Cardiac muscle cell (in vitro differentiated cells and primary cell): ENCODE measurements around the gene XPNPEP1. TPM values are rescaled to one million over a fixed set of nuclear protein-coding genes. Genes with fewer than 3 reads are reported as not detected.

Experiments
- DNase-seq, 2 donors: peaks; one replicate each; pipeline versions ENCODE4 v3.0.0 to v3.0.0-alpha.2; 2010 to 2017; ENCODE audit warnings: low read depth in 1 of 2, low spot score in 1 of 2
- H3K27ac ChIP-seq: fragments of 200-600 bp; sonication (generic); 2 replicates; pipeline ENCODE4 v1.5.1; 2016
- H3K27me3 ChIP-seq: fragments of 200-600 bp; sonication (generic); 2 replicates; pipeline ENCODE4 v1.6.0; 2016; ENCODE audit warnings: control low read depth
- H3K36me3 ChIP-seq: fragments of 200-600 bp; sonication (generic); 2 replicates; pipeline ENCODE4 v1.5.1; 2016; ENCODE audit warnings: control low read depth
- H3K4me1 ChIP-seq: fragments of 200-600 bp; sonication (generic); 2 replicates; pipeline ENCODE4 v1.8.1; 2017; ENCODE audit warnings: low read depth, mild to moderate bottlenecking, mixed run types
- H3K4me3 ChIP-seq: fragments of 200-600 bp; sonication (generic); 2 replicates; pipeline ENCODE4 v1.5.1; 2016; ENCODE audit warnings: mild to moderate bottlenecking
- H3K9me3 ChIP-seq: fragments of 200-600 bp; sonication (generic); 2 replicates; pipeline ENCODE4 v1.5.1; 2017; ENCODE audit warnings: low read depth, mild to moderate bottlenecking, control low read depth
- CTCF ChIP-seq: IDR thresholded peaks from 2 replicates; pipeline ENCODE4 v1.5.1; 2012; ENCODE audit warnings: low read depth, mild to moderate bottlenecking, low read length
- polyA plus RNA-seq: library from polyadenylated mRNA; unstranded; fragments of >200 nt; fragmentation: Nextera tagmentation; extraction: Ambion mirVana; gene quantifications from 2 replicates; pipeline ENCODE4 v1.2.1, GENCODE V29; 2016
- total RNA-seq: library from RNA; depleted of rRNA; stranded (reverse); fragments of >200 nt; gene quantifications from 2 replicates; pipeline ENCODE4 v1.2.3, GENCODE V29; 2016

XPNPEP1 gene
- total and polyA plus RNA-seq, 2 experiments from 2014 or later: 68.1 to 114 TPM

GRCh38 chr10:109932968-109933367, 9.7 kb upstream of the XPNPEP1 start:
- H3K36me3 ChIP-seq: no peaks in the 10 kb centered on the region
- no peaks in the 10 kb centered on the region for H3K9me3 ChIP-seq
- no peaks in the 10 kb centered on the region for H3K27me3 ChIP-seq
- H3K27ac ChIP-seq: no peak overlapping the region
- no peak for DNase-seq
- no peak for TF ChIP-seq CTCF
- H3K4me3 ChIP-seq: no peak overlapping the region
- H3K4me1 ChIP-seq: no peaks in the 10 kb centered on the region

- TF ChIP-seq CTCF: no peak
- H3K4me1 ChIP-seq: no peaks in the 10 kb centered on the region
- no peaks in the 10 kb centered on the region for H3K27me3 ChIP-seq
- DNase-seq: no peak
- no peak overlapping the region for H3K27ac ChIP-seq
- no peak overlapping the region for H3K4me3 ChIP-seq
- H3K9me3 ChIP-seq: no peaks in the 10 kb centered on the region
- no peaks in the 10 kb centered on the region for H3K36me3 ChIP-seq
Observed at GRCh38 chr10:109932391-109932790, 9.1 kb upstream of the XPNPEP1 start.

- no peaks in the 10 kb centered on the region for H3K27me3 ChIP-seq
- no peaks in the 10 kb centered on the region for H3K36me3 ChIP-seq
- no peaks in the 10 kb centered on the region for H3K9me3 ChIP-seq
- H3K27ac ChIP-seq: no peak overlapping the region
- peak in 1 of 2 donors; percentile 69 for DNase-seq
- no peak overlapping the region for H3K4me3 ChIP-seq
- H3K4me1 ChIP-seq: no peaks in the 10 kb centered on the region
- TF ChIP-seq CTCF: no peak
Observed at GRCh38 chr10:109931163-109931562, 7.9 kb upstream of the XPNPEP1 start.

- TF ChIP-seq CTCF: no peak
- Histone ChIP-seq H3K4me1 (no peaks in the 10 kb centered on the region), H3K4me3 (no peak overlapping the region), H3K36me3 (no peaks in the 10 kb centered on the region), H3K27me3 (no peaks in the 10 kb centered on the region), H3K27ac (no peak overlapping the region), H3K9me3 (no peaks in the 10 kb centered on the region)
- DNase-seq: peak in 1 of 2 donors; percentile 41
Observed at GRCh38 chr10:109929501-109930219, 6.3 kb upstream of the XPNPEP1 start.

GRCh38 chr10:109928475-109928891, 5.2 kb upstream of the XPNPEP1 start:
- Histone ChIP-seq H3K4me1 (no peaks in the 10 kb centered on the region), H3K36me3 (no peaks in the 10 kb centered on the region), H3K4me3 (no peak overlapping the region), H3K27me3 (no peaks in the 10 kb centered on the region), H3K27ac (no peak overlapping the region), H3K9me3 (no peaks in the 10 kb centered on the region)
- TF ChIP-seq CTCF: no peak
- DNase-seq: no peak
